K562 (cell line): ENCODE measurements around the gene IGF1R.

Source experiments
- DEAF1 ChIP-seq: fragments of 450-650 bp; formaldehyde crosslinking; IDR thresholded peaks from 2 replicates; pipeline ENCODE4 v1.4.0; 2020; ENCODE audit warnings: mild to moderate bottlenecking, moderate library complexity
- ZFPM2 ChIP-seq: fragments of 250-450 bp; sonication (Bioruptor Pico); IDR thresholded peaks from 2 replicates; pipeline ENCODE4 v1.5.1; 2022; ENCODE audit warnings: mild to moderate bottlenecking
- ZNF253 ChIP-seq: fragments of 250-450 bp; sonication (Bioruptor Pico); conservative IDR thresholded peaks from 2 replicates; pipeline ENCODE4 v1.6.1; 2021; ENCODE audit warnings: mild to moderate bottlenecking
- ZNF586 ChIP-seq: fragments of 450-650 bp; formaldehyde crosslinking; conservative IDR thresholded peaks from 2 replicates; pipeline ENCODE4 v1.4.0; 2020; ENCODE audit warnings: mild to moderate bottlenecking, moderate library complexity

- TF ChIP-seq ZFPM2 = no peak
- TF ChIP-seq ZNF586 (CRISPR knock-in tag) = no peak
- no peak for TF ChIP-seq DEAF1 (CRISPR knock-in tag)
- TF ChIP-seq ZNF253 (CRISPR knock-in tag) = no peak
Observed at GRCh38 chr15:98967096-98967495, 318.8 kb downstream of the IGF1R start.
